H9 (cell line): ENCODE results near the gene CCL20. TPM values are rescaled to one million over a fixed set of nuclear protein-coding genes. Genes with fewer than 3 reads are reported as not detected.

Experiments used
- DNase-seq: peaks from one replicate; pipeline ENCODE4 v3.0.0-alpha.2; 2017
- H2AFZ ChIP-seq: one replicate; pipeline ENCODE4 v1.6.1; 2013; ENCODE audit warnings: mild to moderate bottlenecking, low read length, control low read depth, moderate library complexity
- H2AK5ac ChIP-seq: 2 replicates; pipeline ENCODE4 v1.6.1; 2013; ENCODE audit warnings: low read length, control low read depth, mixed read lengths; ENCODE audit not compliant: insufficient read length
- H2BK120ac ChIP-seq: one replicate; pipeline ENCODE4 v1.6.1; 2013; ENCODE audit warnings: low read depth, mild to moderate bottlenecking, low read length, control low read depth, inconsistent platforms; ENCODE audit not compliant: poor library complexity, severe bottlenecking
- H2BK12ac ChIP-seq: 2 replicates; pipeline ENCODE4 v1.6.1; 2013; ENCODE audit warnings: low read length, control low read depth, mixed read lengths, low read depth; ENCODE audit not compliant: insufficient read length
- H2BK15ac ChIP-seq: 2 replicates; pipeline ENCODE4 v1.6.1; 2013; ENCODE audit warnings: low read depth, low read length, control low read depth
- H2BK20ac ChIP-seq: one replicate; pipeline ENCODE4 v1.6.1; 2013; ENCODE audit warnings: low read depth, mild to moderate bottlenecking, low read length, control low read depth, inconsistent platforms; ENCODE audit not compliant: poor library complexity, severe bottlenecking
- H2BK5ac ChIP-seq: 2 replicates; pipeline ENCODE4 v1.6.1; 2013; ENCODE audit warnings: low read length, control low read depth, mixed read lengths; ENCODE audit not compliant: insufficient read length
- H3K14ac ChIP-seq: 2 replicates; pipeline ENCODE4 v1.6.1; 2013; ENCODE audit warnings: low read length, control low read depth; ENCODE audit not compliant: insufficient read depth
- H3K18ac ChIP-seq: 2 replicates; pipeline ENCODE4 v1.6.1; 2013; ENCODE audit warnings: low read depth, mild to moderate bottlenecking, mixed read lengths, low read length, control low read depth; ENCODE audit not compliant: insufficient read length
- H3K23ac ChIP-seq: 2 replicates; pipeline ENCODE4 v1.6.1; 2013; ENCODE audit warnings: low read length, control low read depth, mixed read lengths, low read depth; ENCODE audit not compliant: insufficient read length
- H3K23me2 ChIP-seq: 2 replicates; pipeline ENCODE4 v1.6.1; 2013; ENCODE audit warnings: low read depth, mild to moderate bottlenecking, mixed read lengths, low read length, control low read depth; ENCODE audit not compliant: insufficient read length, poor library complexity, severe bottlenecking
- H3K27ac ChIP-seq: 2 replicates; pipeline ENCODE4 v1.5.1; 2013; ENCODE audit warnings: low read length, control low read depth, mixed read lengths, low read depth; ENCODE audit not compliant: insufficient read length
- H3K27me3 ChIP-seq: 2 replicates; pipeline ENCODE4 v1.6.1; 2013; ENCODE audit warnings: low read length, control low read depth, inconsistent platforms; ENCODE audit not compliant: insufficient read depth
- H3K4ac ChIP-seq: 2 replicates; pipeline ENCODE4 v1.6.1; 2013; ENCODE audit warnings: low read depth, mild to moderate bottlenecking, control low read depth, inconsistent platforms, low read length, moderate library complexity
- H3K4me1 ChIP-seq: 2 replicates; pipeline ENCODE4 v1.6.1; 2013; ENCODE audit warnings: low read length, control low read depth, inconsistent platforms; ENCODE audit not compliant: insufficient read depth
- H3K4me2 ChIP-seq: 2 replicates; pipeline ENCODE4 v1.6.1; 2013; ENCODE audit warnings: low read length, control low read depth, mixed read lengths; ENCODE audit not compliant: insufficient read length, insufficient read depth
- H3K56ac ChIP-seq: 2 replicates; pipeline ENCODE4 v1.6.1; 2013; ENCODE audit warnings: low read depth, mild to moderate bottlenecking, mixed read lengths, low read length, control low read depth; ENCODE audit not compliant: insufficient read length
- H3K79me1 ChIP-seq: 2 replicates; pipeline ENCODE4 v1.6.1; 2013; ENCODE audit warnings: low read depth, mild to moderate bottlenecking, moderate library complexity, low read length, control low read depth, inconsistent platforms; ENCODE audit not compliant: insufficient read depth, poor library complexity, severe bottlenecking
- H3K79me2 ChIP-seq: 2 replicates; pipeline ENCODE4 v1.6.1; 2013; ENCODE audit warnings: low read length, control low read depth, inconsistent platforms; ENCODE audit not compliant: insufficient read depth
- H3K9ac ChIP-seq: 2 replicates; pipeline ENCODE4 v1.6.1; 2013; ENCODE audit warnings: low read length, control low read depth, mixed read lengths; ENCODE audit not compliant: insufficient read length; ENCODE audit errors: extremely low read depth
- H3K9me3 ChIP-seq: one replicate; pipeline ENCODE4 v1.6.1; 2013; ENCODE audit warnings: low read depth, low read length, inconsistent platforms; ENCODE audit not compliant: control insufficient read depth
- H3T11ph ChIP-seq: one replicate; pipeline ENCODE4 v1.6.1; 2013; ENCODE audit warnings: mild to moderate bottlenecking, low read length, control low read depth, inconsistent platforms
- H4K20me1 ChIP-seq: one replicate; pipeline ENCODE4 v1.6.1; 2013; ENCODE audit not compliant: control insufficient read depth, insufficient read length, insufficient read depth
- H4K5ac ChIP-seq: 2 replicates; pipeline ENCODE4 v1.6.1; 2013; ENCODE audit warnings: low read depth, mild to moderate bottlenecking, mixed read lengths, low read length, control low read depth; ENCODE audit not compliant: insufficient read length
- H4K8ac ChIP-seq: replicated peaks from 2 replicates; pipeline ENCODE4 v1.6.1; 2013; ENCODE audit warnings: low read length, control low read depth, mixed read lengths, low read depth; ENCODE audit not compliant: insufficient read length
- H4K91ac ChIP-seq: 2 replicates; pipeline ENCODE4 v1.6.1; 2013; ENCODE audit warnings: low read depth, mild to moderate bottlenecking, moderate library complexity, mixed read lengths, low read length, control low read depth; ENCODE audit not compliant: insufficient read length
- H3K27ac Mint-ChIP-seq, 3 experiments: 2 replicates in 2 of 3; 3 replicates in 1 of 3; pipeline ENCODE4 v1.8.0; 2020 to 2021; ENCODE audit warnings: mixed read lengths in 3 of 3, mild to moderate bottlenecking in 1 of 3, moderate library complexity in 1 of 3
- H3K27me3 Mint-ChIP-seq: 2 replicates; pipeline ENCODE4 v1.8.0; 2021; ENCODE audit warnings: low read depth, mild to moderate bottlenecking, moderate library complexity, mixed read lengths
- H3K36me3 Mint-ChIP-seq, 3 experiments: 2 replicates in 2 of 3; 3 replicates in 1 of 3; pipeline ENCODE4 v1.8.0; 2020 to 2021; ENCODE audit warnings: low read depth in 3 of 3, mixed read lengths in 3 of 3; ENCODE audit not compliant: insufficient read depth in 1 of 3
- H3K4me1 Mint-ChIP-seq, 2 experiments: 2 replicates each; pipeline ENCODE4 v1.8.0; 2020; ENCODE audit warnings: mixed read lengths in 2 of 2
- H3K4me3 Mint-ChIP-seq, 2 experiments: 2 replicates in 1 of 2; 3 replicates in 1 of 2; pipeline ENCODE4 v1.8.0; 2020 to 2021; ENCODE audit warnings: mild to moderate bottlenecking in 2 of 2, mixed read lengths in 2 of 2, moderate library complexity in 1 of 2
- H3K9me3 Mint-ChIP-seq, 2 experiments: 2 replicates in 1 of 2; 3 replicates in 1 of 2; pipeline ENCODE4 v1.8.0; 2020; ENCODE audit warnings: mild to moderate bottlenecking in 2 of 2, mixed read lengths in 2 of 2, moderate library complexity in 1 of 2
- WGBS: extraction: QIAGEN DNeasy Blood & Tissue Kit; methylation state at CpG from one replicate; pipeline ENCODE4 v1.1.7; 2013; ENCODE audit warnings: missing lambda C conversion rate, low lambda C conversion rate, mixed read lengths; ENCODE audit not compliant: insufficient read length; ENCODE audit errors: extremely low coverage; 5-methylcytosine and 5-hydroxymethylcytosine counted together
- total RNA-seq: library from RNA; stranded (reverse); gene quantifications from 2 replicates; pipeline ENCODE4 v1.2.1, GENCODE V29; 2021
- TF ChIP-seq, protein P1 (sequence below): fragments of 200-600 bp; sonication (generic); conservative IDR thresholded peaks from 3 replicates; pipeline ENCODE4 v1.8.0; 2021; ENCODE audit warnings: antibody characterized with exemption, mild to moderate bottlenecking

CCL20 gene
- total RNA-seq, 1 experiment from 2014 or later: not detected

DNA sequence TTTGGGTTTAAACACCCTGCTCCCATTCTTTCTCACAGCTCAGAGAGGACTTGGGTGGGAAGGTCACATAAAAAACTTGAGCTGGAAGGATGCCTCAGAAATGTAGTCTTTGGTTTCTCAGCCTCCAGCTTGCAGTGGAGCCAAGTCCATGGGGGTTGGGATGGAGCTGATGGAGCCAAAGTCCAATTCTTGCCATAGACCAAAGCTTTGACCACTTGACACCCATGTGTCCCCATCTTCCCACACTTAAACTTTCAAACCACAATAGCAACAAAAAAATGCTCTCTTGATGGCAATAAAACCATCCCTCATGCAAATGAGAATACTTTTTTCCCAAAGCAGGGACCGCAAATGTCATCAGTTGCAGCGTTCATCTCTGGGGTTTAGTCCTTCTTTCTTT lies 43.1 kb downstream of the CCL20 start:
- Histone ChIP-seq H3K23ac (no peak overlapping the region), H3K4ac (no peak overlapping the region), H3K23me2 (no peaks in the 10 kb centered on the region), H3K79me2 (no peaks in the 10 kb centered on the region), H2BK12ac (no peak overlapping the region), H2BK5ac (no peak overlapping the region), H3K9me3 (no peaks in the 10 kb centered on the region), H2BK120ac (no peak overlapping the region), H3K27ac (no peak overlapping the region), H4K20me1 (no peaks in the 10 kb centered on the region), H3K9ac (no peak overlapping the region), H2AK5ac (no peak overlapping the region), H4K8ac (no peak overlapping the region), H3K4me1 (no peaks in the 10 kb centered on the region), H2BK15ac (no peak overlapping the region), H3K18ac (no peak overlapping the region), H2BK20ac (no peak overlapping the region), H3K27me3 (no peaks in the 10 kb centered on the region; the same call in 1 of the 2 replicates), H4K91ac (no peak overlapping the region), H2AFZ (no peak overlapping the region), H3K14ac (no peak overlapping the region), H3T11ph (no peak overlapping the region), H3K79me1 (no peaks in the 10 kb centered on the region), H3K4me2 (no peak overlapping the region), H3K56ac (no peak overlapping the region), H4K5ac (no peak overlapping the region)
- no CpG with 5 or more reads among the region's 2 CpGs for WGBS
- DNase-seq: no peak
- H3K4me3 Mint-ChIP-seq: no peak overlapping the region
- H3K9me3 Mint-ChIP-seq: no peaks in the 10 kb centered on the region
- no peaks in the 10 kb centered on the region for H3K36me3 Mint-ChIP-seq
- H3K4me1 Mint-ChIP-seq: peaks cover 7 to 13% of the 10 kb centered on the region in 2 experiments
- TF ChIP-seq, protein P1, sequence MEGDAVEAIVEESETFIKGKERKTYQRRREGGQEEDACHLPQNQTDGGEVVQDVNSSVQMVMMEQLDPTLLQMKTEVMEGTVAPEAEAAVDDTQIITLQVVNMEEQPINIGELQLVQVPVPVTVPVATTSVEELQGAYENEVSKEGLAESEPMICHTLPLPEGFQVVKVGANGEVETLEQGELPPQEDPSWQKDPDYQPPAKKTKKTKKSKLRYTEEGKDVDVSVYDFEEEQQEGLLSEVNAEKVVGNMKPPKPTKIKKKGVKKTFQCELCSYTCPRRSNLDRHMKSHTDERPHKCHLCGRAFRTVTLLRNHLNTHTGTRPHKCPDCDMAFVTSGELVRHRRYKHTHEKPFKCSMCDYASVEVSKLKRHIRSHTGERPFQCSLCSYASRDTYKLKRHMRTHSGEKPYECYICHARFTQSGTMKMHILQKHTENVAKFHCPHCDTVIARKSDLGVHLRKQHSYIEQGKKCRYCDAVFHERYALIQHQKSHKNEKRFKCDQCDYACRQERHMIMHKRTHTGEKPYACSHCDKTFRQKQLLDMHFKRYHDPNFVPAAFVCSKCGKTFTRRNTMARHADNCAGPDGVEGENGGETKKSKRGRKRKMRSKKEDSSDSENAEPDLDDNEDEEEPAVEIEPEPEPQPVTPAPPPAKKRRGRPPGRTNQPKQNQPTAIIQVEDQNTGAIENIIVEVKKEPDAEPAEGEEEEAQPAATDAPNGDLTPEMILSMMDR: no peak
- H3K27me3 Mint-ChIP-seq: peaks cover 12% of the 10 kb centered on the region
- no peak overlapping the region for H3K27ac Mint-ChIP-seq
